ENCODE measurements around the gene LIMK2. TPM values are rescaled to one million over a fixed set of nuclear protein-coding genes. Genes with fewer than 3 reads are reported as not detected.
A peak's percentile ranks its signal among the peaks of the same experiment; 100 is the strongest.

Gene LIMK2
- total and polyA plus RNA-seq, 9 of the 15 experiments (the other 6 are each of a cell fraction or from before 2014, with no cell fraction given) = 1.1 to 14.5 (median 8.5) TPM

DNA sequence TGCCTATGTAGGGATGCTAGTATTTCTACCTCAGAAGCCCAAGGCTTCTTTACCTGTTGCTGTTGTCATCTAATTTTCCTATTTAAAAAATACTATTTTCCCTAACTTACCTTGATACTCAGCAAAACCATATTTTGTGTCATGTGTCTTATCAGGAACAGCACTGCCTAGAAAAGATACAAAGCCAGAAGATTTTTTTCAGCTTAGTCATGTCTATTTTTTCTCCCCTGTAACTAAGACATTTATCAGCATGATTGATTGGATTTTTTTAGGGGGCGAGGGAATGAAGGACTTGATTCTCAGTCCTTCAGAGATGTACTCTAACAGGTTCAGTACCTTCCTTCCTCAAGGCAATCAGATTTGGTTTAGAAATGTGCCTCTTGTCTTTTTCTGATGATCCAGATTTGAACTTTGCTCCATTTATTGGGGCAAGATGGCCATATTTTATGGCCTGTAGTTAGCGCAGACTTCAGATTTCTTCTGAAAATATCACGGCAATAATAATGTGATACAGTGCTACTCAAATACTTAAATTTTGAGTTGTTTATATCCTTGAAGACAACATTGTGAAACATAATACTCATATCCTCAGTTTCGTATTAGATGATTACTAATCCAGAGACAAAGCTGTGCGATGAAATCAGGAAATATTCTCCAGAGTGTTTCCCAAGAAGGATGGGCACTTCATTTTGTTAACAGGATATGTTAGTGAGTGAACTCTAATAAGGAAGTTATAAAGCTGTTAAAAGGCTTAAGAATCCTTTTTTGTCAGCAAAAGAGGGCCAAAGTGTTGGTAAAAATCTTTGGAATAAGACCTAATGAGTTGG is 83.9 kb downstream of the LIMK2 start (continued):
- TF ChIP-seq CBFA2T3 (IDR thresholded peaks at IDR 0.05) (peak; percentile 81), HDGF (IDR thresholded peaks at IDR 0.05) (no peak), DPF2 (IDR thresholded peaks at IDR 0.05) (peak; percentile 89), SAP30 (IDR thresholded peaks at IDR 0.05; ENCODE audit: borderline replicate concordance, insufficient read depth, low read depth, low read length, poor library complexity, severe bottlenecking) (no peak), RFX1 (IDR thresholded peaks at IDR 0.05) (peak; percentile 50; the same call in 1 of the 2 replicates), C11orf30 (IDR thresholded peaks at IDR 0.05; ENCODE audit: low read depth) (peak; percentile 88), ARID1B (IDR thresholded peaks at IDR 0.05) (peak; percentile 87), FOXJ2 (tag; IDR thresholded peaks at IDR 0.05) (peak; percentile 66; the same call in 1 of the 2 replicates), ZNF766 (CRISPR knock-in tag; conservative IDR thresholded peaks at IDR 0.05) (0 out of 2 replicates have a peak, but pooled peaks have one; percentile 28), MTA2 (IDR thresholded peaks at IDR 0.05; ENCODE audit: low read depth) (0 out of 2 replicates have a peak, but pooled peaks have one; percentile 39), SMARCC2 (IDR thresholded peaks at IDR 0.05; ENCODE audit: low read depth) (peak; percentile 45; the same call in 1 of the 2 replicates), ZNF3 (CRISPR knock-in tag; IDR thresholded peaks at IDR 0.05) (no peak), ZNF324 (CRISPR knock-in tag; IDR thresholded peaks at IDR 0.05) (no peak), CHD2 (IDR thresholded peaks at IDR 0.05; ENCODE audit: low read depth, low read length) (no peak)
- TF ChIP-seq, protein P1, sequence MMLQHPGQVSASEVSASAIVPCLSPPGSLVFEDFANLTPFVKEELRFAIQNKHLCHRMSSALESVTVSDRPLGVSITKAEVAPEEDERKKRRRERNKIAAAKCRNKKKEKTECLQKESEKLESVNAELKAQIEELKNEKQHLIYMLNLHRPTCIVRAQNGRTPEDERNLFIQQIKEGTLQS (IDR thresholded peaks at IDR 0.05) = peak; percentile 57; the same call in 1 of the 2 replicates
- TF ChIP-seq, protein P1 (CRISPR knock-in tag; conservative IDR thresholded peaks at IDR 0.05) = no peak
- TF ChIP-seq, protein P2, sequence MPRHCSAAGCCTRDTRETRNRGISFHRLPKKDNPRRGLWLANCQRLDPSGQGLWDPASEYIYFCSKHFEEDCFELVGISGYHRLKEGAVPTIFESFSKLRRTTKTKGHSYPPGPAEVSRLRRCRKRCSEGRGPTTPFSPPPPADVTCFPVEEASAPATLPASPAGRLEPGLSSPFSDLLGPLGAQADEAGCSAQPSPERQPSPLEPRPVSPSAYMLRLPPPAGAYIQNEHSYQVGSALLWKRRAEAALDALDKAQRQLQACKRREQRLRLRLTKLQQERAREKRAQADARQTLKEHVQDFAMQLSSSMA (CRISPR knock-in tag; IDR thresholded peaks at IDR 0.05) = no peak
- TF ChIP-seq, protein P3, sequence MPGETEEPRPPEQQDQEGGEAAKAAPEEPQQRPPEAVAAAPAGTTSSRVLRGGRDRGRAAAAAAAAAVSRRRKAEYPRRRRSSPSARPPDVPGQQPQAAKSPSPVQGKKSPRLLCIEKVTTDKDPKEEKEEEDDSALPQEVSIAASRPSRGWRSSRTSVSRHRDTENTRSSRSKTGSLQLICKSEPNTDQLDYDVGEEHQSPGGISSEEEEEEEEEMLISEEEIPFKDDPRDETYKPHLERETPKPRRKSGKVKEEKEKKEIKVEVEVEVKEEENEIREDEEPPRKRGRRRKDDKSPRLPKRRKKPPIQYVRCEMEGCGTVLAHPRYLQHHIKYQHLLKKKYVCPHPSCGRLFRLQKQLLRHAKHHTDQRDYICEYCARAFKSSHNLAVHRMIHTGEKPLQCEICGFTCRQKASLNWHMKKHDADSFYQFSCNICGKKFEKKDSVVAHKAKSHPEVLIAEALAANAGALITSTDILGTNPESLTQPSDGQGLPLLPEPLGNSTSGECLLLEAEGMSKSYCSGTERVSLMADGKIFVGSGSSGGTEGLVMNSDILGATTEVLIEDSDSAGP (CRISPR knock-in tag; IDR thresholded peaks at IDR 0.05) = no peak
- TF ChIP-seq, protein P4, sequence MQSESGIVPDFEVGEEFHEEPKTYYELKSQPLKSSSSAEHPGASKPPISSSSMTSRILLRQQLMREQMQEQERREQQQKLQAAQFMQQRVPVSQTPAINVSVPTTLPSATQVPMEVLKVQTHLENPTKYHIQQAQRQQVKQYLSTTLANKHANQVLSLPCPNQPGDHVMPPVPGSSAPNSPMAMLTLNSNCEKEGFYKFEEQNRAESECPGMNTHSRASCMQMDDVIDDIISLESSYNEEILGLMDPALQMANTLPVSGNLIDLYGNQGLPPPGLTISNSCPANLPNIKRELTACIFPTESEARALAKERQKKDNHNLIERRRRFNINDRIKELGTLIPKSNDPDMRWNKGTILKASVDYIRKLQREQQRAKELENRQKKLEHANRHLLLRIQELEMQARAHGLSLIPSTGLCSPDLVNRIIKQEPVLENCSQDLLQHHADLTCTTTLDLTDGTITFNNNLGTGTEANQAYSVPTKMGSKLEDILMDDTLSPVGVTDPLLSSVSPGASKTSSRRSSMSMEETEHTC (IDR thresholded peaks at IDR 0.05) = peak; percentile 30; the same call in 1 of the 2 replicates

Data from K562 (cell line).